ENCODE data around the gene RRAD. TPM values are rescaled to one million over a fixed set of nuclear protein-coding genes. Genes with fewer than 3 reads are reported as not detected.
"Not testable (repeated sequence)": the region's sequence is repeated elsewhere in the genome, so short reads cannot be mapped to it uniquely, and the experiment has no call there.

RRAD gene
- total RNA-seq, 1 donor from 2014 or later = 12.1 TPM

DNA sequence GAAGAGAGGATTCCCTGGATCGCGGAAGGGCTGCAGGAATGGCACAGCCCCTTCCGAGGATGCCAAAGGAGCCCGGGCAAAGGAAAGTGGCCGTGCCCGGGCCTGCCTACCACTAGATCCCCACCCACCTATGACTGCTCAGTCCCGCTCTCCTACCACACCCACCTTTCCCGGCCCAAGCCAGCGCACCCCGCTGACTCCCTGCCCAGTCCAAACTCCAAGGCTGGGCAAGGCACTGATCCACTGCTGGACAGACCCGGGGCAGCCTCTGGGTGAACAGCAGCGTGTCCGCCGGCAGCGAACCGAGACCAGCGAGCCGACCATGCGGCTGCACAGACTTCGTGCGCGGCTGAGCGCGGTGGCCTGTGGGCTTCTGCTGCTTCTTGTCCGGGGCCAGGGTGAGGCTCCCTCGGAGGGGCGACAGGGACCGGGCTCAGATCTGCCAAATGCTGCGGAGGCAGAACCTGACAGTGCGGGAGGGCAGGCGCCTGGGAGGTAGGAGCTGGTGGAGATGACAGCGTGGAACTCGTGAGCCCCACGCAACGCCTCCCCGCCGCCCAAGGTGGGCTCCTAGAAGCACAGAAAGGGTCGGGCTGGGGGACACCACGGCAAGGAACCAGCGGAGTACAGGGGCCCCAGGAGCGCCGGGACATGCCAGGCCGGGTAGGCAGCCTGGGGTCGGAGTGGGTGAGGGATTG is 10.1 kb upstream of the RRAD start, which contains the start of gene CES2:
CES2 (plus strand) TSS at position 203 of the 698 bp plus-strand sequence; CDS start at position 323, 120 bp downstream.
- DNase-seq (ENCODE audit: low read depth) (no peak), FAIRE-seq (no peak)
- H3K4me2 ChIP-seq (ENCODE audit: low read length) = peak within 1 kb of the TSS; percentile 99
- TF ChIP-seq EZH2 (IDR thresholded peaks at IDR 0.05; ENCODE audit: insufficient read depth, low read length) = no peak
- TF ChIP-seq, protein P1, sequence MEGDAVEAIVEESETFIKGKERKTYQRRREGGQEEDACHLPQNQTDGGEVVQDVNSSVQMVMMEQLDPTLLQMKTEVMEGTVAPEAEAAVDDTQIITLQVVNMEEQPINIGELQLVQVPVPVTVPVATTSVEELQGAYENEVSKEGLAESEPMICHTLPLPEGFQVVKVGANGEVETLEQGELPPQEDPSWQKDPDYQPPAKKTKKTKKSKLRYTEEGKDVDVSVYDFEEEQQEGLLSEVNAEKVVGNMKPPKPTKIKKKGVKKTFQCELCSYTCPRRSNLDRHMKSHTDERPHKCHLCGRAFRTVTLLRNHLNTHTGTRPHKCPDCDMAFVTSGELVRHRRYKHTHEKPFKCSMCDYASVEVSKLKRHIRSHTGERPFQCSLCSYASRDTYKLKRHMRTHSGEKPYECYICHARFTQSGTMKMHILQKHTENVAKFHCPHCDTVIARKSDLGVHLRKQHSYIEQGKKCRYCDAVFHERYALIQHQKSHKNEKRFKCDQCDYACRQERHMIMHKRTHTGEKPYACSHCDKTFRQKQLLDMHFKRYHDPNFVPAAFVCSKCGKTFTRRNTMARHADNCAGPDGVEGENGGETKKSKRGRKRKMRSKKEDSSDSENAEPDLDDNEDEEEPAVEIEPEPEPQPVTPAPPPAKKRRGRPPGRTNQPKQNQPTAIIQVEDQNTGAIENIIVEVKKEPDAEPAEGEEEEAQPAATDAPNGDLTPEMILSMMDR (IDR thresholded peaks at IDR 0.05; ENCODE audit: insufficient read depth, low read depth, low read length) = no peak
- no peaks in the 10 kb centered on the region for H3K9me3 ChIP-seq (ENCODE audit: insufficient read depth, low read depth, low read length)
- H3K9ac ChIP-seq (ENCODE audit: low read length) = peak within 1 kb of the TSS; percentile 95
- peaks cover 19% of the 10 kb centered on the region for H3K4me1 ChIP-seq (ENCODE audit: insufficient read depth, low read length)
- H3K4me3 ChIP-seq (ENCODE audit: insufficient read depth, low read depth, low read length) = peak within 1 kb of the TSS; percentile 86
- no peaks in the 10 kb centered on the region for H3K9me3 Mint-ChIP-seq (ENCODE audit: unreplicated experiment)
- H3K27ac Mint-ChIP-seq (ENCODE audit: unreplicated experiment) = peak within 1 kb of the TSS; percentile 89
- no peaks in the 10 kb centered on the region for H3K27me3 Mint-ChIP-seq (ENCODE audit: low read depth, unreplicated experiment)
- peaks cover 81% of the 10 kb centered on the region for H4K20me1 ChIP-seq (ENCODE audit: insufficient read depth, low read length)
- peaks cover 13% of the 10 kb centered on the region for H3K4me1 Mint-ChIP-seq (ENCODE audit: low read depth, unreplicated experiment)
- H3K27ac ChIP-seq (ENCODE audit: low read depth, low read length) = peak within 1 kb of the TSS; percentile 88
- peak within 1 kb of the TSS; percentile 95 for H3K4me3 Mint-ChIP-seq (ENCODE audit: unreplicated experiment)
- H3K36me3 ChIP-seq (ENCODE audit: insufficient read depth, low read length) = peaks cover 3% of the 10 kb centered on the region
- H2AFZ ChIP-seq (ENCODE audit: low read depth, low read length) = peak within 1 kb of the TSS; percentile 98
- H3K27me3 ChIP-seq (ENCODE audit: insufficient read depth, low read length) = no peaks in the 10 kb centered on the region
- H3K79me2 ChIP-seq (ENCODE audit: insufficient read depth, low read length) = peaks cover 52% of the 10 kb centered on the region
- H3K36me3 Mint-ChIP-seq (ENCODE audit: low read depth, unreplicated experiment) = peaks cover 22% of the 10 kb centered on the region

GRCh38 chr16:66934839-66935313 is 9.5 kb upstream of the RRAD start:
- H3K4me1 ChIP-seq (ENCODE audit: insufficient read depth, low read length) = peaks cover 19% of the 10 kb centered on the region
- H3K27me3 Mint-ChIP-seq (ENCODE audit: low read depth, unreplicated experiment); FAIRE-seq; H3K27me3 ChIP-seq (ENCODE audit: insufficient read depth, low read length); H3K9me3 ChIP-seq (ENCODE audit: insufficient read depth, low read depth, low read length); H3K9me3 Mint-ChIP-seq (ENCODE audit: unreplicated experiment); H3K36me3 ChIP-seq (ENCODE audit: insufficient read depth, low read length); DNase-seq (ENCODE audit: low read depth): not testable (repeated sequence)
- H2AFZ ChIP-seq (ENCODE audit: low read depth, low read length) = peak overlapping the region; percentile 98
- H3K4me3 ChIP-seq (ENCODE audit: insufficient read depth, low read depth, low read length) = peak overlapping the region; percentile 86
- H4K20me1 ChIP-seq (ENCODE audit: insufficient read depth, low read length) = peaks cover 76% of the 10 kb centered on the region
- H3K36me3 Mint-ChIP-seq (ENCODE audit: low read depth, unreplicated experiment) = peaks cover 22% of the 10 kb centered on the region
- peak overlapping the region; percentile 95 for H3K4me3 Mint-ChIP-seq (ENCODE audit: unreplicated experiment)
- peak overlapping the region; percentile 99 for H3K4me2 ChIP-seq (ENCODE audit: low read length)
- peak overlapping the region; percentile 88 for H3K27ac ChIP-seq (ENCODE audit: low read depth, low read length)
- peaks cover 52% of the 10 kb centered on the region for H3K79me2 ChIP-seq (ENCODE audit: insufficient read depth, low read length)
- H3K27ac Mint-ChIP-seq (ENCODE audit: unreplicated experiment) = peak overlapping the region; percentile 89
- H3K4me1 Mint-ChIP-seq (ENCODE audit: low read depth, unreplicated experiment) = peaks cover 15% of the 10 kb centered on the region
- H3K9ac ChIP-seq (ENCODE audit: low read length) = peak overlapping the region; percentile 95

DNA sequence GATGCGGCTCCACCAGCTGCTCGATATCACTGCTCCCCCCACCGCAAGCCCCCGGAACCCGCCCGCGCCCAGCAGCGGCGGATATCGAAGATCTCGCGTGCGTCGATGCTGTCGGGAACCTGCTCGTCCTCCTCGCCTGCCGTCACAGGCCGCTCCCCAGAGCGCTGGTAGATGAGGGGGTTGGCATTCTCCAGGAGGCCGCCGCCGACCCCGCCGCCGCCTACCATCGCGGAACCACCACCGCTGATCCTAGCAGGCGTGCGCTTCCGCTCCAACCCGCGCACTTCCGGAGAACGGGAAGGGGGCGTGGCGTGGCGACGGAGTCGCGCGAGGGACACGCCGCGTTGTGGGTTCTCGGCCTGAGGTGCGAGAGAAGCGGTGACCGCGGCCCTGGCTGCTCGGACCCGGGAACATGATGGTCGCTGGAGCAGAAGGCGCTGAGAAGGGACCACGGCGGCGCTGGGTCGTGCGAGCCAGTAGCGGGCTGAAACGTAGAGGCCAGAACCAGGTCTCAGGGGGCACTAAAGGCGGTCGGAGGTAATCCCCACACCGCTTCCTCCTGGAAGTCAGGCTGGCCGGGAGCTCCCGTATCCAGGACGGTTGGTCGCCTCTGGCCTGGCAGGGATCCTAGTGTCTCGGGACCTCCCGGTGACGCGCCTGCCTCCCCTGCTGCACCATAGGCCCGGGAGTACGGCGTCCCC is 9.0 kb upstream of the RRAD start, which contains the start of gene CIAO2B:
CIAO2B (minus strand) TSS at position 265 of the 701 bp plus-strand sequence; CDS start at position 227, 38 bp downstream.
- Histone ChIP-seq H3K36me3 (ENCODE audit: insufficient read depth, low read length) (peaks cover 3% of the 10 kb centered on the region), H3K27ac (ENCODE audit: low read depth, low read length) (peak within 1 kb of the TSS; percentile 88), H3K4me3 (ENCODE audit: insufficient read depth, low read depth, low read length) (peak within 1 kb of the TSS; percentile 86), H3K79me2 (ENCODE audit: insufficient read depth, low read length) (peaks cover 52% of the 10 kb centered on the region), H3K27me3 (ENCODE audit: insufficient read depth, low read length) (no peaks in the 10 kb centered on the region), H3K4me2 (ENCODE audit: low read length) (peak within 1 kb of the TSS; percentile 99), H2AFZ (ENCODE audit: low read depth, low read length) (peak within 1 kb of the TSS; percentile 98), H3K9me3 (ENCODE audit: insufficient read depth, low read depth, low read length) (no peaks in the 10 kb centered on the region), H4K20me1 (ENCODE audit: insufficient read depth, low read length) (peaks cover 70% of the 10 kb centered on the region), H3K9ac (ENCODE audit: low read length) (peak within 1 kb of the TSS; percentile 95), H3K4me1 (ENCODE audit: insufficient read depth, low read length) (peaks cover 19% of the 10 kb centered on the region)
- Mint-ChIP-seq H3K4me3 (ENCODE audit: unreplicated experiment) (peak within 1 kb of the TSS; percentile 95), H3K36me3 (ENCODE audit: low read depth, unreplicated experiment) (peaks cover 16% of the 10 kb centered on the region), H3K27ac (ENCODE audit: unreplicated experiment) (peak within 1 kb of the TSS; percentile 89), H3K4me1 (ENCODE audit: low read depth, unreplicated experiment) (peaks cover 15% of the 10 kb centered on the region), H3K9me3 (ENCODE audit: unreplicated experiment) (no peaks in the 10 kb centered on the region), H3K27me3 (ENCODE audit: low read depth, unreplicated experiment) (no peaks in the 10 kb centered on the region)
- TF ChIP-seq, protein P1 (IDR thresholded peaks at IDR 0.05; ENCODE audit: insufficient read depth, low read depth, low read length) = no peak
- TF ChIP-seq EZH2 (IDR thresholded peaks at IDR 0.05; ENCODE audit: insufficient read depth, low read length) = no peak
- FAIRE-seq (no peak), DNase-seq (ENCODE audit: low read depth) (peak; percentile 70)

Data from astrocyte (in vitro differentiated cells and primary cell).